Measurements from ENCODE around the gene VPS16. TPM values are rescaled to one million over a fixed set of nuclear protein-coding genes. Genes with fewer than 3 reads are reported as not detected.

Gene VPS16
- total and polyA plus RNA-seq, 2 of the 8 experiments (the other 6 are each of a cell fraction or from before 2014, with no cell fraction given): 23.8 to 25.9 TPM

GRCh38 chr20:2820084-2820895 lies 20.3 kb upstream of the VPS16 start:
- Histone ChIP-seq H3K9me3 (ENCODE audit: insufficient read depth in 2 of 2, low read depth in 1 of 2, low read length in 1 of 2) (no peaks in the 10 kb centered on the region; a peak in 1 of 4 replicates), H3K18ac (ENCODE audit: extremely low read depth, low read length) (no peak overlapping the region), H3K4me3 (ENCODE audit: extremely low read depth in 1 of 4, insufficient read depth in 2 of 4, low read depth in 3 of 4, low read length in 4 of 4) (peak overlapping the region; percentile 15 to 57 (median 28)), H3K56ac (replicated peaks; ENCODE audit: insufficient read length, low read depth, low read length) (no peak overlapping the region), H3K9ac (replicated peaks in 1 of 4; ENCODE audit: extremely low read depth in 1 of 4, low read depth in 3 of 4, low read length in 3 of 4) (no peak overlapping the region), H2BK12ac (ENCODE audit: low read depth, low read length) (no peak overlapping the region; the same call in 1 of the 2 replicates), H2BK120ac (replicated peaks; ENCODE audit: low read depth, low read length) (no peak overlapping the region), H3K4me2 (ENCODE audit: insufficient read depth in 1 of 2, low read depth in 2 of 2, low read length in 2 of 2) (peak overlapping the region; percentile 72 to 76), H3K4me1 (replicated peaks in 1 of 4; ENCODE audit: control insufficient read depth in 3 of 4, insufficient read depth in 4 of 4, low read length in 3 of 4) (peaks cover 0 to 14% (median 9%) of the 10 kb centered on the region in 4 experiments; a peak in 6 of 7 replicates), H2AK5ac (ENCODE audit: low read depth, low read length) (no peak overlapping the region), H3K79me1 (ENCODE audit: low read depth, low read length) (no peaks in the 10 kb centered on the region), H2BK20ac (ENCODE audit: low read length) (no peak overlapping the region), H3K23me2 (ENCODE audit: low read depth, low read length) (peaks cover 3% of the 10 kb centered on the region; the same call in 1 of the 2 replicates), H2BK5ac (ENCODE audit: low read depth, low read length) (no peak overlapping the region; the same call in 1 of the 2 replicates), H3K36me3 (ENCODE audit: control insufficient read depth in 2 of 4, insufficient read depth in 4 of 4, low read length in 3 of 4) (0 out of 8 replicates have a peak, but pooled peaks cover 0 to 2% (median 0%) of the 10 kb centered on the region in 4 experiments), H4K5ac (ENCODE audit: insufficient read length, low read depth, low read length) (no peak overlapping the region), H4K20me1 (replicated peaks in 1 of 2; ENCODE audit: control insufficient read depth in 1 of 2, insufficient read depth in 2 of 2, low read length in 2 of 2) (no peaks in the 10 kb centered on the region), H3K23ac (ENCODE audit: insufficient read length) (no peak overlapping the region), H3K14ac (ENCODE audit: insufficient read length) (no peak overlapping the region), H2BK15ac (ENCODE audit: low read length) (0 out of 2 replicates have a peak overlapping the region, but pooled peaks have one; percentile 72), H2AFZ (ENCODE audit: low read length) (no peak overlapping the region; the same call in none of the 2 replicates), H3K27ac (ENCODE audit: low read depth, low read length) (no peak overlapping the region), H3K27me3 (replicated peaks in 1 of 4; ENCODE audit: control insufficient read depth in 3 of 4, extremely low read depth in 1 of 4, insufficient read depth in 3 of 4, low read length in 3 of 4) (peaks cover 20 to 39% (median 31%) of the 10 kb centered on the region in 4 experiments), H4K8ac (ENCODE audit: extremely low read depth, insufficient read depth, low read length) (peak overlapping the region; percentile 75), H3K4ac (replicated peaks; ENCODE audit: insufficient read length, low read depth, low read length) (no peak overlapping the region), H3K79me2 (ENCODE audit: control insufficient read depth in 1 of 2, insufficient read depth in 2 of 2, low read length in 2 of 2) (no peaks in the 10 kb centered on the region), H4K91ac (replicated peaks; ENCODE audit: insufficient read length, low read length) (no peak overlapping the region)
- 19% methylated on average over 31 of the region's 32 CpGs; no CpG with 5 or more reads in 1 of the 2 experiments for WGBS, 2 experiments (ENCODE audit: extremely low coverage in 1 of 2, insufficient coverage in 1 of 2, insufficient read length in 1 of 2, insufficient replicate concordance in 2 of 2, low coverage in 1 of 2, low lambda C conversion rate in 2 of 2, missing lambda C conversion rate in 1 of 2)
- CTCF ChIA-PET (ENCODE audit: partially characterized antibody): interaction anchor here (0.7 to 1.7 kb wide), 3 partner anchors 24 to 135 kb away, joined by 3 to 4 read pairs (median 4); no protein-coding TSS in a partner anchor
- peak in 1 of 2 experiments; percentile 70 for DNase-seq (ENCODE audit: low read depth in 1 of 2, low spot score in 2 of 2)
- POLR2A ChIA-PET (ENCODE audit: partially characterized antibody): interaction anchor here (1.4 to 2.8 kb wide), 3 partner anchors 20 to 226 kb away, joined by 4 to 10 read pairs (median 4); partner anchors contain the start of genes MRPS26, PCED1A and VPS16
- no peak for FAIRE-seq
- TF ChIP-seq SUZ12 (IDR thresholded peaks at IDR 0.05; ENCODE audit: low read length) (peak; percentile 69), SIRT6 (IDR thresholded peaks at IDR 0.05; ENCODE audit: low read length) (no peak), CHD1 (IDR thresholded peaks at IDR 0.05; ENCODE audit: low read depth, low read length) (no peak), BCL11A (IDR thresholded peaks at IDR 0.05; ENCODE audit: low read depth in 2 of 2, low read length in 2 of 2) (no peak), POU5F1 (IDR thresholded peaks at IDR 0.05; ENCODE audit: low read depth, low read length) (no peak), EGR1 (IDR thresholded peaks at IDR 0.05; ENCODE audit: borderline replicate concordance, low read depth, low read length) (no peak), KDM4A (IDR thresholded peaks at IDR 0.05; ENCODE audit: low read depth, low read length, severe bottlenecking) (peak; percentile 54), TAF7 (optimal IDR thresholded peaks at IDR 0.05; ENCODE audit: borderline replicate concordance, low read depth, low read length) (no peak), CBX8 (IDR thresholded peaks at IDR 0.05; ENCODE audit: borderline replicate concordance, low read depth, low read length) (no peak)
